B cell (primary cell): ENCODE measurements around the gene COX6B2. TPM values are rescaled to one million over a fixed set of nuclear protein-coding genes. Genes with fewer than 3 reads are reported as not detected.

Source experiments
- ATAC-seq: fragments of 200-7000 bp; cut with Tn5 transposase; one replicate; pipeline ENCODE4 v1.10.0; 2021; ENCODE audit warnings: low read depth, mild to moderate bottlenecking, moderate number of reproducible peaks, moderate library complexity
- CTCF ChIA-PET: fragments of 350-600 bp; sonication (Branson Sonifier 250); formaldehyde crosslinking; loops from one replicate; lab custom pipeline; 2021; ENCODE audit warnings: antibody characterized with exemption, inconsistent platforms; lab: Charles Lee
- POLR2A ChIA-PET: fragments of 350-600 bp; sonication (Branson Sonifier 250); formaldehyde crosslinking; loops from one replicate; lab custom pipeline; 2021; ENCODE audit warnings: antibody characterized with exemption; lab: Charles Lee
- DNase-seq: peaks from one replicate; pipeline ENCODE4 v3.0.0; 2013
- H2AFZ ChIP-seq: 2 replicates; pipeline ENCODE4 v1.6.1; 2012; ENCODE audit warnings: mild to moderate bottlenecking, low read depth, low read length; ENCODE audit not compliant: insufficient read depth, poor library complexity, severe bottlenecking
- H3K27ac ChIP-seq, 2 donors: 1 replicate in 1 of 2; 2 replicates in 1 of 2; pipeline ENCODE4 v1.5.1; 2012 to 2013; ENCODE audit warnings: low read length in 2 of 2, mild to moderate bottlenecking in 2 of 2, moderate library complexity in 1 of 2
- H3K27me3 ChIP-seq, 4 experiments: fragments of 200-600 bp in 1 of 4; sonication (generic) in 1 of 4; replicated peaks in 1 of 4; 1 replicate in 2 of 4; 2 replicates in 2 of 4; pipeline versions ENCODE4 v1.6.1 to v1.7.0; 2013 to 2016; ENCODE audit warnings: low read length in 3 of 4, mild to moderate bottlenecking in 2 of 4, mixed read lengths in 1 of 4, moderate library complexity in 1 of 4; ENCODE audit not compliant: insufficient read depth in 4 of 4, control insufficient read depth in 3 of 4; ENCODE audit errors: control extremely low read depth in 1 of 4
- H3K36me3 ChIP-seq, 2 experiments: replicated peaks in 1 of 2; 1 replicate in 1 of 2; 2 replicates in 1 of 2; pipeline versions ENCODE4 v1.6.1 to v1.7.1; 2013; ENCODE audit warnings: low read length in 1 of 2; ENCODE audit not compliant: insufficient read depth in 2 of 2, control insufficient read depth in 1 of 2; ENCODE audit errors: control extremely low read depth in 1 of 2, extremely low read depth in 1 of 2
- H3K4me1 ChIP-seq, 2 donors: fragments of 200-600 bp in 1 of 2; sonication (generic) in 1 of 2; 1 replicate in 1 of 2; 2 replicates in 1 of 2; pipeline versions ENCODE4 v1.5.1 to v1.6.1; 2013 to 2017; ENCODE audit warnings: low read length in 2 of 2; ENCODE audit not compliant: control insufficient read depth in 2 of 2, insufficient read depth in 2 of 2
- H3K4me2 ChIP-seq: replicated peaks from 2 replicates; pipeline ENCODE3; 2012; ENCODE audit warnings: mild to moderate bottlenecking, low read depth, low read length; ENCODE audit not compliant: poor library complexity, severe bottlenecking
- H3K4me3 ChIP-seq, 5 experiments: fragments of 200-600 bp in 1 of 5; sonication (generic) in 1 of 5; 1 replicate in 3 of 5; 2 replicates in 2 of 5; pipeline versions ENCODE4 v1.5.1 to v1.7.0; 2011 to 2016; ENCODE audit warnings: low read length in 4 of 5, mild to moderate bottlenecking in 4 of 5, low read depth in 2 of 5, control low read depth in 1 of 5, moderate library complexity in 1 of 5; ENCODE audit not compliant: insufficient read depth in 1 of 5; ENCODE audit errors: control extremely low read depth in 1 of 5, extremely low read depth in 1 of 5
- H3K79me2 ChIP-seq: fragments of 200-600 bp; sonication (generic); one replicate; pipeline ENCODE4 v1.6.0; 2016; ENCODE audit warnings: low read length; ENCODE audit not compliant: control insufficient read depth, insufficient read depth
- H3K9ac ChIP-seq: fragments of 200-600 bp; sonication (generic); 2 replicates; pipeline ENCODE4 v1.6.1; 2017; ENCODE audit warnings: mild to moderate bottlenecking, low read length, moderate library complexity
- H3K9me3 ChIP-seq, 3 donors: one replicate each; pipeline versions ENCODE4 v1.6.1 to v1.7.1; 2013; ENCODE audit warnings: low read length in 2 of 3; ENCODE audit not compliant: control insufficient read depth in 2 of 3, insufficient read depth in 1 of 3; ENCODE audit errors: control extremely low read depth in 1 of 3
- H4K20me1 ChIP-seq: 2 replicates; pipeline ENCODE4 v1.6.0; 2012; ENCODE audit warnings: mild to moderate bottlenecking, low read length; ENCODE audit not compliant: insufficient read depth, control insufficient read depth, poor library complexity, severe bottlenecking
- H3K27ac Mint-ChIP-seq: one replicate; pipeline ENCODE4 v1.8.0; 2021; ENCODE audit warnings: mixed read lengths
- H3K27me3 Mint-ChIP-seq: one replicate; pipeline ENCODE4 v1.8.0; 2021; ENCODE audit warnings: mixed read lengths
- H3K4me1 Mint-ChIP-seq: one replicate; pipeline ENCODE4 v1.8.0; 2021; ENCODE audit warnings: mixed read lengths
- H3K4me3 Mint-ChIP-seq: one replicate; pipeline ENCODE4 v1.8.0; 2021; ENCODE audit warnings: mixed read lengths
- H3K9me3 Mint-ChIP-seq: one replicate; pipeline ENCODE4 v1.8.0; 2022; ENCODE audit warnings: mixed read lengths; ENCODE audit not compliant: insufficient read depth
- CTCF ChIP-seq: fragments of 200-600 bp; IDR thresholded peaks from one replicate; pipeline ENCODE4 v1.8.0; 2022; ENCODE audit warnings: antibody characterized with exemption, mild to moderate bottlenecking
- EZH2 ChIP-seq: IDR thresholded peaks from 2 replicates; pipeline ENCODE4 v1.6.1; 2012; ENCODE audit warnings: borderline replicate concordance, low read depth, mild to moderate bottlenecking, moderate library complexity, low read length; ENCODE audit not compliant: insufficient read depth, poor library complexity, severe bottlenecking
- WGBS: methylation state at CpG from one replicate; pipeline ENCODE4 v1.1.5; 2013; ENCODE audit warnings: missing lambda C conversion rate; ENCODE audit not compliant: insufficient coverage; 5-methylcytosine and 5-hydroxymethylcytosine counted together
- intact Hi-C: fragments of 100-400 bp; cut with micrococcal nuclease; formaldehyde crosslinking; loops from one replicate; pipeline ENCODE4 v1.10.0; 2022
- polyA plus RNA-seq: library from polyadenylated mRNA; depleted of rRNA; stranded (reverse); fragments of >200 nt; gene quantifications from 2 replicates; pipeline ENCODE4 v1.2.3, GENCODE V29; 2012
- total RNA-seq, 2 donors: library from RNA; stranded (reverse); fragments of 120-200 nt in 1 of 2; gene quantifications; 1 replicate in 1 of 2; 2 replicates in 1 of 2; pipeline versions ENCODE4 v1.2.3 to v1.2.4, GENCODE V29; 2013 to 2022

Gene COX6B2
- total and polyA plus RNA-seq, 2 donors (not counting 1 experiment from before 2014, with no cell fraction given) = not detected

GRCh38 chr19:55301459-55302317, 52.8 kb downstream of the COX6B2 start:
- 7% methylated on average over 25 of the region's 42 CpGs for WGBS
- peak overlapping the region; percentile 94 for H2AFZ ChIP-seq
- Mint-ChIP-seq H3K4me1 (peaks cover 12% of the 10 kb centered on the region), H3K9me3 (no peaks in the 10 kb centered on the region), H3K4me3 (peak overlapping the region; percentile 90), H3K27me3 (peaks cover 6% of the 10 kb centered on the region), H3K27ac (peak overlapping the region; percentile 87)
- H3K9ac ChIP-seq = peak overlapping the region; percentile 63
- H4K20me1 ChIP-seq = no peaks in the 10 kb centered on the region
- ChIA-PET CTCF (interaction anchor here (0.7 to 3.5 kb wide), 22 partner anchors 9 to 305 kb away, joined by 3 to 27 read pairs (median 5); partner anchors contain the start of genes HSPBP1, KMT5C and TMEM238), POLR2A (interaction anchor here (0.9 to 1.1 kb wide), 2 partner anchors 22 to 47 kb away, joined by 3 to 4 read pairs; partner anchors contain the start of gene HSPBP1)
- peak overlapping the region in 4 of 5 experiments; percentile 35 to 53 (median 49) for H3K4me3 ChIP-seq
- DNase-seq = peak; percentile 95
- no peaks in the 10 kb centered on the region for H3K36me3 ChIP-seq
- peak overlapping the region; percentile 25 to 64 for H3K27ac ChIP-seq
- peak; percentile 92 for TF ChIP-seq CTCF
- TF ChIP-seq EZH2 = no peak
- no peaks in the 10 kb centered on the region for H3K27me3 ChIP-seq
- H3K79me2 ChIP-seq = no peaks in the 10 kb centered on the region
- peak overlapping the region; percentile 88 for H3K4me2 ChIP-seq
- intact Hi-C loops = loop anchor here (1.0 to 5.0 kb wide), 4 partner anchors 21 to 201 kb away; partner anchors contain the start of genes HSPBP1, KMT5C and RPL28
- peaks cover 0 to 5% (median 0%) of the 10 kb centered on the region in 3 donors for H3K9me3 ChIP-seq
- ATAC-seq = peak; percentile 91
- H3K4me1 ChIP-seq = peaks cover 8 to 15% of the 10 kb centered on the region in 2 donors
